ENCODE data around the gene NT5DC3.

GRCh38 chr12:103757248-103757647 is 83.8 kb downstream of the NT5DC3 start:
- TF ChIP-seq CTCF (IDR thresholded peaks at IDR 0.05) (no peak), POLR2A (IDR thresholded peaks at IDR 0.05) (no peak)
